GM12891 (cell line): ENCODE measurements around the gene C1orf116.

ENCODE experiments used
- POLR2A ChIP-seq: IDR thresholded peaks from 2 replicates; pipeline ENCODE4 v1.6.1; 2011; ENCODE audit warnings: low read depth, low read length, control low read depth
- POLR2AphosphoS5 ChIP-seq: IDR thresholded peaks from 2 replicates; pipeline ENCODE4 v1.6.1; 2011; ENCODE audit warnings: low read depth, low read length, control low read depth
- TAF1 ChIP-seq: IDR thresholded peaks from 2 replicates; pipeline ENCODE4 v1.6.1; 2011; ENCODE audit warnings: low read depth, low read length, control low read depth

GRCh38 chr1:207081088-207081487 is 48.5 kb upstream of the C1orf116 start:
- TF ChIP-seq POLR2A (no peak), POLR2AphosphoS5 (no peak), TAF1 (no peak)
